GM10266 (cell line): Measurements from ENCODE around the gene SH2D3A.
"Not testable (repeated sequence)": the region's sequence is repeated elsewhere in the genome, so short reads cannot be mapped to it uniquely, and the experiment has no call there.

Experiments
- DNase-seq: peaks from one replicate; pipeline ENCODE4 v3.0.0; 2012; ENCODE audit errors: extremely low spot score
- CTCF ChIP-seq: IDR thresholded peaks from 2 replicates; pipeline ENCODE4 v1.5.1; 2012; ENCODE audit warnings: mild to moderate bottlenecking, low read depth; ENCODE audit not compliant: control insufficient read depth, insufficient read depth; ENCODE audit errors: missing control alignments

SH2D3A gene

GRCh38 chr19:6773323-6773931, 6.2 kb upstream of the SH2D3A start:
- TF ChIP-seq CTCF, result no peak
- DNase-seq, result peak; percentile 71

- no peak for TF ChIP-seq CTCF
- no peak for DNase-seq
Observed at GRCh38 chr19:6772866-6773322, 5.7 kb upstream of the SH2D3A start.

GRCh38 chr19:6772028-6772865, 5.0 kb upstream of the SH2D3A start, which contains the start of gene VAV1:
Gene VAV1, plus strand, starts transcription at chr19:6772708. Its CDS starts 100 bp downstream, at chr19:6772808.
- peak; percentile 54 for TF ChIP-seq CTCF
- DNase-seq, result peak; percentile 91

GRCh38 chr19:6771648-6772027, 4.4 kb upstream of the SH2D3A start:
- not testable (repeated sequence) for DNase-seq

GRCh38 chr19:6769006-6769619, 1.9 kb upstream of the SH2D3A start:
- peak; percentile 16 for TF ChIP-seq CTCF
- peak; percentile 31 for DNase-seq

GRCh38 chr19:6768236-6768785, 1.1 kb upstream of the SH2D3A start:
- no peak for DNase-seq
- TF ChIP-seq CTCF, result no peak

- TF ChIP-seq CTCF, result no peak
Observed at GRCh38 chr19:6767081-6767356, 216 bp downstream of the SH2D3A start.

More at GRCh38 chr19:6767081-6767356, 216 bp downstream of the SH2D3A start:
- DNase-seq, result no peak
